Activated gamma-delta T cell (primary cell): ENCODE measurements around the gene CCDC66.
"Not testable (repeated sequence)": the region's sequence is repeated elsewhere in the genome, so short reads cannot be mapped to it uniquely, and the experiment has no call there.

Experiments used
- DNase-seq: peaks from one replicate; lab custom pipeline; 2025; lab: John Stamatoyannopoulos, UW
- total RNA-seq, 2 donors: gene quantifications; one replicate each; lab custom pipeline; 2026; lab: John Stamatoyannopoulos, UW

CCDC66 gene
- total RNA-seq = 103 to 132 reads per million in 2 donors

DNA sequence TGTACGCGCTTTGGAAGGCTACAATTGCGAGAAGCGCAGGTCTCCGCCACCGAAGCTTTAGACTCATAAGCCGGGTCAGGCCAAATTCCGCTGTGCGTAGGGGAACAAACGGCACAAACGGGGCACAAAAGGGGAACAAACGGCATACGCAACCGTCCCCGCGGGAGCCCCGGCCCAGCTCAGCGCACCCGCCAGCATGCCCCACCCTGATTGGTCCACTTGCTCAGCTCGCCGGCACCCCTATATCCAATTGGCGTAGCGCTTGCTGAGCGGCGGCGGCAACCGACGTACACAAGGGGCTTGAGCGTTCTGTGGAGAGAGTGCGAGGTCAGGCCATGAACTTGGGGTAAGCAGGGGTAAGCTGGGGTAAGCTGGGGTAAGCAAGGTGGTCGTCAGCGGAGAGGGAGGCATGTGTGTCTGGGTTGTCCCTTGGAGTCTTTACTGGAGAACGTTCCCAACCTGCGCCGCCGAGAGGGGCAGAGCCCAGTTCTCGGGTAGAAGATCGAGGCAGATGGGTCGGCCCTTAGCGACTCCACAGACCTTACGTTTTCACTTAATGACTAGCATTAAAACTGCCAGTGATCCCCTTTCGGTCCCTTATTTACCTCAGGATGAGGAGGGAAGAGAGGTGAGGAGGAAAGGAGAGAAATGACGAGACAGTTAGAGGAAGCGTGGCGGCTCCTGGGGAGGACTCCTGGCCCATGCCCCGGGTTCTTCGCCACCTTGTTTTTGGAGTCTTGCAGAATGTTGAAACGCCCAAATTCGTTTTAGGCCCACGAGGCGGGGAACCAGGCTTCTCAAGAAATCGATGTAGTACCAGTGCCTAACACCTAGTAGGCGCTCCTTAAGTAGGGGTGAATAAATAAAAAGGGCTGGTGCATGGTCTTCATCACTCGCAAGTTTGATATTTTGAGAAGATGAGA is at the start of gene CCDC66:
Gene CCDC66 (plus strand): TSS at position 268 of the 923 bp plus-strand sequence. CDS start 68 bp downstream, at position 336.
- peak; percentile 86 for DNase-seq

DNA sequence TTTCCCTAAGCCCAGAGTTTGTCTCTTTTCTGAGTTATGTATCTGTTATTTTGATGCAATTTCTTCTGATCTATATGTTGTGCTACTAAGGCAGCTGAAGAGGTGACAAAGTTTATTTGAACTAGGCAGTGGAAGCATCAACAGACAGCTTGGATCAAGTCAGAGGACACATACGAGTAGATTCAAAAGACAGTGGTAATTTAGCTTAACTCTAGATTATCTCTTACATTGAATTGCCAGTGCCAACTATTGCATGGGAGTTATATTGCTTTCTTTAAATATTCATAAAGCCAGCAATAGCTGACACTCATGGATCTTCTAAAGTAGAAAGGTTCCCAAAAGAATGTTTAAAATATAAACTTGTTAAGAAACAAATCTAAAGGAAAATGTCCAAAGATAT is 37.3 kb upstream of the CCDC66 start:
- DNase-seq = no peak

DNA sequence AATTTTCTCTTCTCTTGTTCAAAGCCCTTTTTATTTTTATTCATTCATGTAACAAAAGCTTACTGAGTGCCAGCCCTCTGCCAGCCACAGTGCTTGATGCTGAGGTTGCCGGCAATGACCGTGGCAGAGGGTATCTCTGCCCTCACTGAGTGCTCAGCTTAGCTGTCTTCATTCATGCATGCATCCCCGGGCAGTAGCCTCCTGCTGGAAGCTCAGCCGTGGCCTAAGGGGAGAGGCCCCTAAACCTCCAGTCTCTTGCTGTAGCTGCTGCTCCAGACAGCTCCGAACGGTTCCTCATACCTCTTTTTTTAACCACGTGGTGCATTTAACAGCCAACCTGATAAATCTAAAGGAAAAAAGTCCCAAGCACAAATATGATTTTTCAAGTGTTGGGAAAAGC is 34.6 kb upstream of the CCDC66 start:
- DNase-seq = no peak

DNA sequence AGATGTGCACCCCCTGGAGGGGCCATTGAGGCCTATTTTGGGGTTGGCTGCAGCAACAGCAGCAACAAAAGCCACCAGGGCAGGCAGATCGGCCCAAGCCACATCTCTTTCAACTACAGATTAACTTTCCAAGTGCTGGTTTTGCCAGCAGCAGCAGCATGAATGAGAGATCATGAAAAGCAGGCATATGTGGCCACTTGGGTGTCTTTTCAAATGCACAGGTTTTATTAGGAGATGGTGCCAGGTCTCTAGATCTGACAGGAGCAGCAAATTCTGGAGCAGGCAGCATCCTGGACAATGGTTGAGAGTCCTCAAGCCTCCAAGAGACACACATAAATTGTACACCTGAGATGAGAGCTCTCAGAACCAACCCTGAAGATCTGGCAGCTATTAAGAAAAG is 31.7 kb upstream of the CCDC66 start:
- no peak for DNase-seq

DNA sequence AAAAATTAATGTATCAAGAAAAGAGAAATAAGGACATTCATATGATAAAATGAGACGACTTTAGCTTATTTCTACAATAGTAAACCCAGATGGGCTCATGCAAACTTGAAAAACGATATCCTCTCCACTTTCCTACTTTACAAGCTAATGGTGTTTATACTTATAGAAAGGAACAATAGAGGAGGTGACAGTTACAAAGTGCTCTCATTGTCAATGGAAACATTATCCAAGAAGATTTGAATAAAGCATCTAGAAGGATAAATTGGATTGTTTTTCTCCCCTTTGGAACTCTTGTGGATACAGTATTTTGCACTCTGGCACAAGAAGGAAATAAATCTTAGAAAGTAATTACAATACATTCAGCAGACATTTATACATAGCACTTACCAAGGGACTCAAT is 20.2 kb upstream of the CCDC66 start:
- no peak for DNase-seq

DNA sequence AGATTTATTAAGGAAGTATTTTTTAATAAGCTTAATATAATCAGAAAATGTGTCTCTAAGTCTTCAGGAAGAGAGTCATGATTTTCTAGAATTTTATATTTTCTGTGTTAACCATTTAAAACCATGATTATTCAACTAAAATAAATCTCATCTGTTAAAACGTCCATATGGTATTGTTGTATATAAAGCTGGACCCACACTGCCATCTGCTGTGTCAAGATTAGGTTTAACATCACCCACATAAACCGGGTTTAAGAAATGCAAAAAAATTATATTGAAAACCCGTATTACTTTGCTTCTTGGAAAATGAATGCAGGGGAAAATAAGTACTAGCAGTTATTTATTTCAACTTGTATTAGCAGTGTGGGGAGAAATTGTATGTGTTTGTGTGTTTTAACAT is 9.5 kb upstream of the CCDC66 start:
- DNase-seq = no peak

DNA sequence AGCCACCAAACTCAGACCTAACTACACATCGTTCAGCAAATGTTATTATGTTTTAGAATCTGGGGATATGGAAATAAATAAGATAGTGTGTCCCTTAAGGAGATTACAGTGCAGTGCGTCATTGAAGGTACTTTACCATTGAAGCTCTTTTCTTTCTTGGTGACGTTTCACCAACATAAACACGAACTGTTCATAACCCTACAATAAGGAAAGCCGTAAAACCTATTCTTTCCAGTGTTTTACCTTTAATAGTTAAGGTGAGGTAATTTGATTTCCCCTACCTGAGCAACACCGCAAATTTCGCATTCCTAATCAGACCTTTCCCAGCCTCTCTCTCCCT is 826 bp downstream of the CCDC66 start:
- no peak for DNase-seq

- DNase-seq = no peak
Measured at GRCh38 chr3:56573501-56573900, 16.5 kb downstream of the CCDC66 start.

- not testable (repeated sequence) for DNase-seq
Measured at GRCh38 chr3:56581941-56582340, 25.0 kb downstream of the CCDC66 start.

DNA sequence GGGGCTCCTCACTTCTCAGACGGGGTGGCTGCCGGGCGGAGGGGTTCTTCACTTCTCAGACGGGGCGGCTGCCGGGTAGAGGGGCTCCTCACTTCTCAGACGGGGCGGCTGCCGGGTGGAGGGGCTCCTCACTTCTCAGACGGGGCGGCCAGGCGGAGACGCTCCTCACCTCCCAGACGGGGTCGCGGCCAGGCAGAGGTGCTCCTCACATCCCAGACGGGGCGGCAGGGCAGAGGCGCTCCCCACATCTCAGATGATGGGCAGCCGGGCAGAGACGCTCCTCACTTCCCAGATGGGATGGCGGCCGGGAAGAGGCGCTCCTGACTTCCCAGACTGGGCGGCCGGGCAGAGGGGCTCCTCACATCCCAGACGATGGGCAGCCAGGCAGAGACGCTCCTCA is 27.3 kb downstream of the CCDC66 start:
- DNase-seq = not testable (repeated sequence)

DNA sequence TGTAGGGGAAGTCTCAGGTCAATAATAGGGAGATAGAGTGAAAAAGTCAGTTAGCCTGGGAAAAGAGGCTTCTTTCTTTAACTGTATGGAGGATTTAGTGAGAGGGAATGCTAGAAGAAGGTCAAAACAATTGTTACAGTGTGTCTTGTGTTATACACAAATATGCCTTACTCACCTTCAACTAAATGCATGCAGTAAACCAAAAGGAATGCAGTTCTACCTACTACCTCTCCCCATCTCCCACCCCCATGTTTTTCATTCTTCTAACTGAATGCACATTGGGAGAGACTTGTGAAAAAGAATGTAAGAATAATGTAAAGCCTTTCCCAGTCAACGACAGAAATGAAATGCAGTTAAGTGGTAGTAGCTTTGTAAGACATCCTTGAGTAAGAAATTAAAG is 33.8 kb downstream of the CCDC66 start:
- DNase-seq = no peak

- no peak for DNase-seq
Measured at GRCh38 chr3:56591262-56591661, 34.3 kb downstream of the CCDC66 start.

DNA sequence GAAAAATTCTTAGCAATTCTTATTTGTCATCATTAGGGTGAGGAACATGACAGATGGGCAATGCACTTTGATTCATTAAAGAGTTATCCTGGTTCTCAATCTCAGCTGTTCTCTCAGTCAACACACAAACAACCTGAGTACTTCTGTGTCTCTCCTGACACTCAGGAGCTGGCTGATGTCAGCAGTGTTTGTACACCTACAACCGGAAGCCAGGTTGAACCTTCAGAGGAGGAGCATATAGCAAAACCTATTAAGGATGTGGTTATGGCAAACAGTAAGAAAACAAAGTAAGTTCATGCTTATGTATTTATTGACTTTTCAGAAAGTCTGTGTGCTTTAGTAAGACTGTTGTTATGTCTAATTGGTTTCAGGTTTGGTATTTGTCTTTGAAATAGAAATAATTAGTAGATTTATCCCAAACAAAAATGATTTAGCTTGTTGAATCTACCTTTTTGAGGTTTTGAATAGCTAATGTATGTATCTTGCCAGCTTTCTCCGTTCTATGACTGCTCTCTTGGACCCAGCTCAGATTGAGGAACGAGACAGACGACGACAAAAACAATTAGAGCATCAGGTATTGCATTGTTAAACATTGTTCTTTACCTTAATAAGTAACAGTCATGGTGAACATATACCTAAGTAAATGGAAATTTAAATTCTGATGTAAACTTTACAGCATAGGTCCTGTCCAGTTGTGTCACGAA is 36.6 kb downstream of the CCDC66 start:
- no peak for DNase-seq

GRCh38 chr3:56595975-56596840 is 39.2 kb downstream of the CCDC66 start:
- no peak for DNase-seq

DNA sequence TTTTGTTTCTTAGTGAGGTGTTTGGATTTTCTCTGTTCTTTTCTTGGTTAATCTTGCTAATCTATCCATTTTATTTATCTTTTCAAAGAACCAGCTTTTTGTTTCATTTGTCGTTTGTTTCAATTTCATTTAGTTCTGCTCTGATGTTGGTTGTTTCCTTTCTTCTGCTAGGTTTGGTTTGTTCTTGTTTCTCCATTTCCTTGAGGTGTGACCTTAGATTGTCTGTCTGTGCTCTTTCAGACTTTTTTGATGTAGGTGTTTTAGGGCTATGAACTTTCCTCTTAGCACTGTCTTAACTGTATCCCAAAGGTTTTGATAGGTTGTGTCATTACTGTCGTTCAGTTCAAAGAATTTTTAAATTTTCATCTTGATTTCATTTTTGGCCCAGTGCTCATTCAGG is 51.5 kb downstream of the CCDC66 start:
- DNase-seq = not testable (repeated sequence)

DNA sequence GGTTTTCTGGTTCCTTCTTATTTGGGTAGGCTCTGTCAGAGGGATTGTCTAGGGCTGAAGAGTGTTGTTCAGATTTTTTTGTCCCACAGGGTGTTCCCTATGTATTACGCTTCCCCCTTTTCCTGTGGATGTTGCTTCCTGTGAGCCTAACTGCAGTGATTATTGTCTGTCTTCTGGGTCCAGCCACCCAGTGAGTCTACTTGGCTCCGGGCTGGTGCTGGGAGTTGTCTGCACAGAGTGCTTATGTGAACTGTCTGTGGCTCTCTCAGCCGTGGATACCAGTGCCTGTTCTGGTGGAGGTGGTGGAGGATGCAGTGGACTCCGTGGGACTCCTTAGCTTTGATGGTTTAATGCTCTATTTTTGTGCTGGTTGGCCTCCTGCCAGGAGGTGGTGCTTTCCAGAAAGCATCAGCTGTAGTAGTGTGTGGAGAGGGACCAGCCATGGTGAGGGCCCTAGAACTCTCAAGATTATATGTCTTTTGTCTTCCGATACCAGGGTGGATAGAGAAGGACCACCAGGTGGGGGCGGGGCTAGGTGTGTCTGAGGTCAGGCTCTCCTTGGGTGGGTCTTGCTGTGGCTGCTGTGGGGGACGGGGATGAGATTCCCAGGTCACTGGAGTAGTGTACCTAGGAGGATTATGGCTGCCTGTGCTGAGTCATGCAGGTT is 53.8 kb downstream of the CCDC66 start:
- DNase-seq = no peak

GRCh38 chr3:56611364-56611763 is 54.4 kb downstream of the CCDC66 start:
- no peak for DNase-seq

GRCh38 chr3:56612146-56612545 is 55.2 kb downstream of the CCDC66 start:
- DNase-seq = no peak

DNA sequence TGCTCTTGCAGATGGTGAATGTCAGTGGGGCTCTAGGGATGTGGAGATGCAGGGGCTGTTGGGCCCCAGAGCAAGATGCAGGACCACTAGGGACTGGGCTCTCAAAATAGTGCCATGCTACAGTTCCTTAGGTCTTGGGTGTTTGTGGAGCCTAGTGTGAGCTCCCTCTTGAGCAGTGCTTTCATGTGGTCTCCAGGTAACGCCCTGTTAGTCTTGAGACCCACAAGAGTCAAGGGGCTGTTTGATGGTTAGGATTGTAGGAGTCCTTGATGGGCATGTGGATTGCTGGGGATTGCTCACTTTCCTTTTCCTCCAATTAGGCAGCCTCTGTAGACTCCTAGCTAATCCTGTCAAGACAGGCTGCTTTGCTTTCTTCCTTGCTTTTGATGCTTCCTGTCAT is 56.0 kb downstream of the CCDC66 start:
- DNase-seq = no peak

DNA sequence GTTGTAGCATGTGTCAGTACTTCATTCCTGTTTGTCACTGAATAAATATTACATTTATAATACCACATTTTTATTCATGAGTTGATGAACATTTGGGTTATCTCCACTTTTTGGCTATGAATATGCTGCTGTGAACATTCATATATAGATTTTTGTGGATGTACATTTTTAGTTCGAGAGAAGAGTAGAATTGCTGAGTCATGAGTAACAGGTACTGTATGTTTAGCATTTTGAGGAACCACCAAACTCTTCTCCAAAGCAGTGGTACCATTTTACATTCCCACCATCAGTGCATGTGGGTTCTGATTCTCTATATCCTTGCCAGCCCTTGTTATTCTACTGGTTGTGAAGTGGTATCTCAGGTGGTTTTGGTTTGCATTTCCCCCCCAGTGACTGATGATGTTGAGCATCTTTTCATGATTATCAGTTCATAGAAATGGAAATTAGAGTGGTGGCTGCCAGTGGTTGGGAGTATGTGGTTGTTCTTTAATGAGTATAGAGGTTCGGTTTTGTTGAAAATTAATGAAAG is 59.6 kb downstream of the CCDC66 start:
- DNase-seq = no peak

DNA sequence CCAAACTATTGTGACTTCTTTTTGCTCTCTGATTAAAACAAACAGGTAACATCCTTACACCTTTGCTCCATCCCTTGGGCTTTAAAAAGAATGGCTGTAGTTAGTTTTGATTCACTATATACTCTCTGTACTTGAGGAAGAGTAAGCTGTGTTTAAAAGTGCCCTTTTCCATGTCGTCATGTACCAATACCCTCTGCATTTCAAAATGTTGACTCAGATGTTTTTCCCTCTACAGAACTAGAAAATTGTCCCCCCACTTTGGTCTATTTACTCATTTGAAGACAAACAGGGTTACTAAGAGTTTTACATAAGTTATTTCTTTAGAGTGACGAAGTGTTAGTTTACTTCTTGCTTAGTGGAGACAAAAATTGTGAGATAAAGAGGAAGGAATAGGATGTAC is 63.4 kb downstream of the CCDC66 start:
- no peak for DNase-seq
